GM20431 (cell line): ENCODE results near the gene DSTYK.

ENCODE experiments used
- in situ Hi-C: fragments of 300-500 bp; cut with MseI, MboI; formaldehyde crosslinking; loops from one replicate; pipeline ENCODE4 v1.15.0; 2020; ENCODE audit warnings: low sequenced_read_pairs; ENCODE audit not compliant: unreplicated experiment

DSTYK gene

GRCh38 chr1:205144046-205144720 lies 67.3 kb downstream of the DSTYK start:
- in situ Hi-C loops = no loop called here

GRCh38 chr1:205142102-205142469 lies 69.4 kb downstream of the DSTYK start:
- in situ Hi-C loops = no loop called here

- in situ Hi-C loops = no loop called here
Measured at GRCh38 chr1:205141236-205142101, 70.0 kb downstream of the DSTYK start.

- in situ Hi-C loops = no loop called here
Measured at GRCh38 chr1:205140113-205140512, 71.4 kb downstream of the DSTYK start.

GRCh38 chr1:205137901-205138300 lies 73.6 kb downstream of the DSTYK start:
- in situ Hi-C loops = no loop called here

GRCh38 chr1:205133287-205133686 lies 78.2 kb downstream of the DSTYK start:
- in situ Hi-C loops = no loop called here

GRCh38 chr1:205129447-205130029 lies 82.0 kb downstream of the DSTYK start:
- in situ Hi-C loops = no loop called here

GRCh38 chr1:205128050-205128449 lies 83.5 kb downstream of the DSTYK start:
- in situ Hi-C loops = no loop called here

GRCh38 chr1:205127646-205128045 lies 83.9 kb downstream of the DSTYK start:
- in situ Hi-C loops = no loop called here

GRCh38 chr1:205124726-205125125 lies 86.8 kb downstream of the DSTYK start:
- in situ Hi-C loops = no loop called here

GRCh38 chr1:205122489-205122882 lies 89.0 kb downstream of the DSTYK start:
- in situ Hi-C loops = no loop called here

GRCh38 chr1:205121660-205122488 lies 89.6 kb downstream of the DSTYK start, which contains the start of gene RBBP5:
TSS of gene RBBP5 (minus strand) at chr1:205121978. CDS start at chr1:205121873, 105 bp downstream.
- in situ Hi-C loops = no loop called here

GRCh38 chr1:205118752-205119151 lies 92.8 kb downstream of the DSTYK start:
- in situ Hi-C loops = no loop called here

GRCh38 chr1:205111354-205111753 lies 100.1 kb downstream of the DSTYK start:
- in situ Hi-C loops = no loop called here

- in situ Hi-C loops = no loop called here
Measured at GRCh38 chr1:205109711-205110110, 101.8 kb downstream of the DSTYK start.

- in situ Hi-C loops = no loop called here
Measured at GRCh38 chr1:205109269-205109668, 102.2 kb downstream of the DSTYK start.

GRCh38 chr1:205108464-205108863 lies 103.0 kb downstream of the DSTYK start:
- in situ Hi-C loops = no loop called here

GRCh38 chr1:205107327-205107726 lies 104.2 kb downstream of the DSTYK start:
- in situ Hi-C loops = no loop called here

GRCh38 chr1:205102404-205102803 lies 109.1 kb downstream of the DSTYK start:
- in situ Hi-C loops = no loop called here

GRCh38 chr1:205098242-205098641 lies 113.3 kb downstream of the DSTYK start:
- in situ Hi-C loops = no loop called here
